ENCODE data around the gene IQSEC2. TPM values are rescaled to one million over a fixed set of nuclear protein-coding genes. Genes with fewer than 3 reads are reported as not detected.

IQSEC2 gene
- total RNA-seq, 1 donor from 2014 or later: 0.39 TPM

DNA sequence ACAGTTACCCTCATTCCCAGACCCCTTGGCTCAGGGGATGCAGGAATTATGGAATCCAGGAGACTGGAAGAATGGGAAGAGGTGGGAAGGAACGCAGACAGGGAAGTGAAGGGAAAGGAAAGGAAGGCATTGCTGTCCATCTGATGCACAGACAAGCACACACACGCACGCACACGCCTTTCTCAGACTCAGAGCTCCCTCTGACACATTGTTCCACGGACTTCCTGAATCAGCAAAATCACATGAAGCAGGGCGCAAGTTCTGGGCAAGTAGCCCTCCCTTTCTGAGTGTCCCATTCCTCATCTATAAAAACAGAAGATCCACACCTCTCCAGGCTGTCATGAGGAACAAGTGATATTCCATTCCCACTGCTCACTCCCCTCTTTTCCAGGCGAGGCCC, 13.2 kb downstream of the IQSEC2 start:
- no peak for DNase-seq (ENCODE audit: low read depth in 2 of 2)

DNA sequence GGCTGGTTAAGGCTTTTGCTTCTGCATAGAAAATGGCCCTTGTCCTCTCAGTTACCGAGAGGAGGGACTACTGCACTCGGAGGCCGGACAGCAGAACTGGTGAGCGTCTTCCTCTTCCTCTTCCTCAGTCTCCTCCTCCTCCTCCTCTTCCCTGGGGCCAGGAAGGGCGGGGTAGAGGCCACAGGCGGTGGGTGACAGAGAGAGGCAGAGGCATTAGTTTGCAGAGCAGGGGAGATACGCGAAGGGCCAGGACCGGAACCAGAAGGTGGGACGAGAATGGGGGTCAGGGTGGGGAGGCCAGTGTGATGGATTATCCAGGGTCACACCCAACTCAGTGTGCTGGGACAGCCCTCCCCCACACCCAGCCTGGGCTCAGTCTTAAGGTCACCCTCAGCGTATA, 14.5 kb downstream of the IQSEC2 start:
- no peak for DNase-seq (ENCODE audit: low read depth in 2 of 2)

DNA sequence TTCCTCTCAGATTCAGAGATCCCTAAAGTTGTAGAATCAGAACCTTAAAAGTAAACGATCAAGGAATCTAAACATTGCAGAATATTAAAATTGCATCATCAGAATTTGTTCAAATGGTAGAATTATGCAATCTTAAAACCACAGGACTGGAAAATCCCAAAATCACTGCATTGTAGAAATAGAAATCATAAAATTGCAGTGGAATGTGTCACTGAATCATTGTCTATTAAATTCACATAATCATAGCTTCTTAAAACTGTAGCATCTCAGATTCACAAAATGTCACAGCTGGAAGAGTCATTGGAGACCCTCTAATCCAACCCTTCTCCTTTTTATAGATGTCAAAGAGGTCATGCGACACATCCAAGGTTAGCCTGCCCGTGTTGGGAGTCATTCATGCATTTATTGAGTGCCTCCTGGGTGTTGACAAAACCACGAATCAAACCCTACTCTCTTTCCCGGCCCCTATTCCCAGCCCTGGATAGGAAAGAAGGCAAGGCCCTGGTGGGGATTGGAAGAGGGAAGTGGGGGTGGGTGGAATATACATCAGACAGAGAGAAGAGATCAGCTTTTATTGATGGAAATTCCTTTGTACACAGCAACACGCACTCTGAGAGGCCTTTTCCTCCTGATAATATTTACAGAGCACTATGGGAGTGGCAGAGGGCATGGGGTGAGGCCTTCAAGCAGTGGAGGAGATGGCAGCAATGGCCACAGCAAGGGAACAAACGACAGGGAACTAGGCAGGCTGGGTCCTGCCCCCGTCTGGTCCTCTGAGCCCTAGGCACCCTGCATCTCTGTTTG, 15.4 kb downstream of the IQSEC2 start:
- DNase-seq (ENCODE audit: low read depth in 2 of 2): no peak

DNA sequence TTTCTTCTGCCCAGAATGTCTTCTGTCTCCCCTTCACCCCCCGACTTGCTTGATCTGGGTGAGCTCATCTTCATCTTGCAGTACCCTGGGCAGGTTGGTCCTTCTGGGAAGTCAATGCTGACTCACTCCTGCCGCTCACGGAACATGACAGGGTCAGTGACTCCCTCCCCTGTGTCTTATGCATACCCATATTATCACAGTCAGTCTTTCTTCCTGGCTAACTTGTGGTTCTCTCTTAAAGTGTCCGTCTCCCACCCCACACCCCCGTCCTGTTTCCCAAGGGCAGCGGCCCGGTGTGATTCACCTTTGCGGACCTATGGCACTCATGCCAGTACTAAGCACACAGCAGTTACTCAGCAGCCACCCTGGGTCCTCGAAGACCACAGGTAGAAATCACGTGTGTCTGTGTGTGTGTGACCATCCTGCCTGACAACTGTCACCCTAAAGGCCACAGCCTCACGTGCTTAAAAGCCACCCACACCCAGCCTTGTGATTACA, 17.7 kb downstream of the IQSEC2 start:
- DNase-seq (ENCODE audit: low read depth in 2 of 2): peak in 1 of 2 donors; percentile 46

DNA sequence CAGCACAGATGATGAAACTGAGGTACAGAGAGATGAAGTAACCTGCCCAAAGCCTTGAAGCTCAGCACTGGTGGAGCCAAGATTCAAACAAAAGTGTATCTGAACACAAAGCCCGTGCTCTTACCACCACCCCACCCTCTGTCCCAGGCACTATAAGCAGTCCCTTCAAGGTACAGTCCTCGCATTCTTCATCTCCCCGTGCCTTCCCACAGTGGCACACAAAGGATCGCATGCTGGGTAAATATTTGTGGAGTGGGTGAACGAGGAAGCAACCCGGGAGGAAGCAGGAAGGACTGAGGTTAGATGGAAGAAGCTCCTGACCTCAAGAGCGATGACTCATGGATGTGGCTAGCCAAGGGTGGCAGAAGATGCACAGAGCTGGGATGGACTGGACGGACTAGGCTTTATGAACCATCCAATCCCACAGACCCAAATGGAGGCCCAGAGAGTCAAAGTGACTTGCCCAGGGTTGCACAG, 18.4 kb downstream of the IQSEC2 start:
- DNase-seq (ENCODE audit: low read depth in 2 of 2): peak in 1 of 2 donors; percentile 22

DNA sequence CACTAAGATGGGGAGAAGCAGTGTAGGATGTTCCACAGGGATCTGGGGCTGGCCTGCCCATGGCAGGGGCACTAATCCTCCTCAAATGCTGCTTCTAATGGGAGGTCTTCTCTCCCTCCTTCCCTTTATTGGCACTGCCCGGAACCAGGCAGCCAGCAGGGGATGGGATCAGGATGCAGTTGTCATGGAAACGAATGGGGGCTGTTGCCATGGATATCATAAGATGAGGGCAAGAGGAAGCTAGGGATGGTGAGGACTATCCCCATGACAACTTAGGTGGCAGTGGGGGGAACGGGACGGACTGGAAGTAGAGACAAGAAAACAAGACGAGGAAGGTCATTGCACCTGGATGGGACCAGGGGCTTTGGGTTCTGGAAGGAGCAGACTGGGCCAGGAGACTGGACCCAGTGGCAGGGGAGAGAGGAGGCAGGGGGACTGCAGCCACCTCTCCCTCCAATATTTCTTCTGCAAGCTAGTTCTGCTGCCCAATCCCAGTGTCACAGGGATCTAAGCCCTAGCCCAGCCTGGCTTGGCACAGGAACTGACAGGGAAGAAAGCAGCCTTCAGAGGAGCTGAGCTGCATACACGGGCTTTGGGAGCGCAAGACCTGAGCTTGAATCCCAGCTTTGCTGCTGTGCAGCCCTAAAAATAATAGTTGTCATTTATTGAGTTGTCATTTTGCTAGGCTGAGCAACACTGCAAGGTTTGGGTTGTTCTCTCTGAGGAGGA, 19.0 kb downstream of the IQSEC2 start:
- DNase-seq (ENCODE audit: low read depth in 2 of 2): no peak

DNA sequence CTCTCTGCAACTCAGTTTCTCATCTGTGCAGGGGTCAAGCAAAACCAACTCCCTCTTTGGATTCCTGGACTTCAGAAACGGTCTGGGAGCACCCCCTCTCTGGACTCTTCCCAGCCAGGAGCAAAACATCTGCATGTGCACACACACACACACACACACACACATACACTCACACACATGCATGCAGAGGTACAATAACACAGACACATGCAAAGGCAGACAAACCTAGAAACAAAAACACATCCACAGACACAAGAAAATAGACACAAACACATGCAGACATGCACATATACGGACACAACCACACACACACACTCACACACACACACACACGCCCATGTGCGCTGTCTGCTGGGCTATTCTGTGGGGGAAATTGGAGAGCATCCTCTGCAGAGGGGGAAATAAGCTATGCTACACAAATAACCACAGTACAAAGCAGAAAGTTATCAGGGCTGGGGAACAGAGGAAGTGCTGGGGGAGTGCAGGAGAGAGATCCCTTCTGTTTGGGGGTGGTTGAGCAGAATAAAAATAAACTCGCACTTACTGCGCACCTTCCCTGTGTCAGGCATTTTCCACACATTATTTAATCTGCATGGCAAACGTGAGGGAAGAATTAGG, 19.9 kb downstream of the IQSEC2 start:
- no peak for DNase-seq (ENCODE audit: low read depth in 2 of 2)

DNA sequence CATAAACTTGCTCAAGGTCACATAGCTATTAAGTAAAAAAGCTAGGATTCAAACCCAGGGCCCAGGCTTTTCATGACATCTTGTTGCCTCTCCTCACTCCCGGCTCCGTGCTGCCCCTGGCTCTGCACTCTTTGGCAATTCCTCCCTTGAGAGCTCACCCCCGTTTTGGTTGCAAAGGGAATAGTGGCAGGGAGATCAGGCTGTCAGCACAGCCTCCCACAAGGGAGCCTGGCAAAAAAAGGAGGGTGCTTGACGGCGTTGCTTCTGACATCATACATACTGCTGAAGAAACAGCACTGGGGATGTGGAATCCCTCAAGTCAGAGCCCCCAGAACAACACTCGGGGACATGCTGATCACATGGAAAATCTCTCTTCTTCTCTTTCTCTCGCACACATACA, 20.5 kb downstream of the IQSEC2 start:
- no peak for DNase-seq (ENCODE audit: low read depth in 2 of 2)

DNA sequence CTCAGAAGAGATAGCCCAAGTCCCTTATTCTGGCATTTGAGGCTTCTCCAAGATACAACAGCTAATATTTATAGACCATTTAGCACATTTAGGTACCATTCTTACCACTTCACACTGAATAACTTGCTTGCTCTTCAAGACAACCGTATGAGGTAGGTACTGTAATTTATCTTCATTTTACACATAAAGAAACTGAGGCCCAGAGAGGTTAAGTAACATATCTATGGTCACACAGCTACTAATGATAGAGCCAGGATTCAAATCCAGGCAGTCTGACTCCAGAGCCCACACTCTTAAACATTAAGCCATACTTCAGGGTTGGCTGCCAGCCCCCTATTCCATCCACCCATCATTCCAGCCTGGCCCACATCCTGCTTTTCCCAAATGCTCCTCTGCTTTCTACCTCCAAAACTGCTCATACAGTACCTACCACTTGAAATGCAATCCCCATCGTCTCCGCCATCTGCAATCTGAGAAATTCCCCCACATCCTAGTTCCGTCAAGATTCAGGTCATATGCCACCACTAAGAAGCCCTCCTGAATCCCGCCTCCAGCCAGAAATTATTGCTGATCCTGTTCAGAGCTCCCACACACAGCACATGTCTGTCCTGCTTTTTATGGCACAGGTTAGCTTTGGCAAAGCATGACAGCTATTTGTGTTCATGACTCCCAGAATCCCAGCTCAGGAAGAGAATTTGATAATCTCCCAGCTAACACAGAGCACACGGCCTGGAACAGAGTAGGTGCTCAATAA, 23.5 kb downstream of the IQSEC2 start:
- no peak for DNase-seq (ENCODE audit: low read depth in 2 of 2)

DNA sequence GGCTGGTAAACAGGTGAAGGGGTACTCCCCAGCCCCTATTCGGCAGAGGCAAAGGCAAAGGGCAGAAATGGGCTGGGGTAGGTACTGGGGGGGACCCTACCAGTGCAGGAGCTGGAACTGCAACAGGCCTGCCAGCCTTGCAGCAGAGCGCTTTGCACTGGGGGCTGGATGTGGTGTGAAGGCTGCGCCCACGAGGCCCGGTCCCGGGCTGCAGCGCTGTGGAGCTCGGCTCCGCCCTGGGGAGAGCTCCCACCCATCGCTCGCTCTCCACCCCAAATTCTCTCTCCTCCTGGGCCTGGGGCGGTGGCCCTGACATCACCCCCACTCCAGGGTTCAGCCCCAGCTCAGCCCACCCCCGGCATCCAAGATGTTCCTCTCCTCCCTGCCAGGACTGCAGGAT, 24.2 kb downstream of the IQSEC2 start:
- no peak for DNase-seq (ENCODE audit: low read depth in 2 of 2)

DNA sequence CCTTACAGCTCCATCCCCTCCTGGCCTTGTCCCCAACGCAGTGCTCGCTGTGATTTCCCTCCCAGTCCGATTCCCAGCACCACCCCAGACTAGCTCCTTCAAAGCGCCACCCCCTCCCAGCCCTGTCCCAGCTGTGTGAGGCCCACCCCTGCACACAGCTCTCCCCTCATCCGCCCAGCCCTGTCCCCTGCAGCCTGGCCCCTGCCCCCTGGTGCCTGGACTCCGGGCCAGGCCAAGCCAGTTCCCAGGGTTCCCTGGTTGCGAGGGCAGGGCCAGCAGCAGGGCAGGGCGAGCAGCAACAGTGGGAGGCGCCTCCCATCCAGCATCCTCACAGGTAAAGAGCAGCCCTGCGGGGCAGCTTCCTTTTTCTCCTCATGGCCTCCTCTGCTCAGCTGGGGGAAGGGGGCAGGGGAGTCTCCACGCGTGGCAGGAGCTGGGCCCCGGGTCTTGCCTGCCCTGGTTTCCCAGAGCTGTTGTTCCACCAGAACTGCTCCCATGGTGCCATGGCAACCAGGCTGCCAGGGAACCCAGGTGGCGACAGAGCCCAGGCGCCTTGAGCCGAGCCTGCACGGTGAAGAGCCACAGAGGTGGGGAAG, 24.8 kb downstream of the IQSEC2 start:
- no peak for DNase-seq (ENCODE audit: low read depth in 2 of 2)

DNA sequence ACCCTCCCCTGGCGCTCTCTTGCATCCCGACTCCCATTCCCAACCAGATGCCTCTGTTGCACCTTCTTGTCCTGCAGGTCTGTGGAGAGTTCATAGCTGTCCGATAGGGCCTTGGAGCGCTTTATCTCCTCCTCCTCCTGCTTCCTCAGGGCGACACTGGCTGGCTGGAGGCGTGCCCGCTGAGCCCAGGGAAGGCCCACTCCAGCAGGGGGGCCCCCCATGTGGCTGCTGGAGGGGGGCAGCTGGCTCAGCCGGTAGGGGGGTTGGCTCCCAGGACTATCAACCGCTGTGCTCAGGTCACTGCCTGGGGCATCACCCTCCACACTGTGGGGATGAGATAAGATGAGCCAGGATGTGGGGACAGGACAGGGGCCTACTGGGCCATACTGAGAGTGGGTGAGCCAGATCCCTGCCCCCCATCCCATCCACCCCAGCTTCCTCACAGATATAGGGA, 25.6 kb downstream of the IQSEC2 start:
- DNase-seq (ENCODE audit: low read depth in 2 of 2): no peak

DNA sequence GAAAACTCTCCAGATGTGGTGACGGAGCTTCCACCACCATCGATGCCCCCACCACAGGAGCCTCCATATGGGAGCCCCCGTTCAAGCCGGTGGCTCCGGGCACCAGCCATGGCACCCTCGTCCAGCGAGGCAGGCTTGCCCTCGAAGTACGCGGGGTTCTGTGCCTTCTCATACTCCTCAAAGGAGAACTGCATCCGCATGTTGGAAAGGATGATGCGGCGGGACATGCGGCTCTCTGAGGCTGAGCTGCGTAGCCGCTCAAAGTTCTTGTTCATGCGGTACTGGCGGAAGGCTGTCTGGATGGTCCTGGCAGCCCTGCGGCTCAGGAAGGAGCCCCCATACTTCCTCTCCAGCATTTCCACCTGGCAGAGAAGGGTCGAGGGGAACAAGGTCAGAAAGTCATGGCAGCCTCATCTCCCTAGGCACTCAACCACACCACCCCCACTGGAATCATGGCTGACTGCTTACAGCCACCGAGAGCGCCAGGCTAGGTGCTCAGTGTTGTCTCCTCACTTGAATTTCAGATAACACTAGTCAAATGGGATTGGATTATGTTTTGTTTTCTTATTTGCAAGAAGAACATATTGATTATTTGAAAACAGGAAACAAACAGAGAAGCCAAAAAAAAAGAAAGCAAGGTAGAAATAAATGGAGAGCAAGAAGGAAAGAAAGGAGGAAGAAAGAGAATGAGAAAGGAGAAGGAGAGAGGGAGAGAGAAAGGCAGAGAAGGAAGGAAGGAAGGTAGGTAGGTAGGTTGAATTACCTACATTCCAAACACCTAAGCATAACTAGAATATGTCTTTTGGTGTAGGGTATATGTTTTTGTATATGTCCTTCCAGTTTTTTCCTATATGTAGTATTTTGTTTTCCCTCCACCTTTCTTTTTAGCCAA, 26.6 kb downstream of the IQSEC2 start:
- no peak for DNase-seq (ENCODE audit: low read depth in 2 of 2)

DNA sequence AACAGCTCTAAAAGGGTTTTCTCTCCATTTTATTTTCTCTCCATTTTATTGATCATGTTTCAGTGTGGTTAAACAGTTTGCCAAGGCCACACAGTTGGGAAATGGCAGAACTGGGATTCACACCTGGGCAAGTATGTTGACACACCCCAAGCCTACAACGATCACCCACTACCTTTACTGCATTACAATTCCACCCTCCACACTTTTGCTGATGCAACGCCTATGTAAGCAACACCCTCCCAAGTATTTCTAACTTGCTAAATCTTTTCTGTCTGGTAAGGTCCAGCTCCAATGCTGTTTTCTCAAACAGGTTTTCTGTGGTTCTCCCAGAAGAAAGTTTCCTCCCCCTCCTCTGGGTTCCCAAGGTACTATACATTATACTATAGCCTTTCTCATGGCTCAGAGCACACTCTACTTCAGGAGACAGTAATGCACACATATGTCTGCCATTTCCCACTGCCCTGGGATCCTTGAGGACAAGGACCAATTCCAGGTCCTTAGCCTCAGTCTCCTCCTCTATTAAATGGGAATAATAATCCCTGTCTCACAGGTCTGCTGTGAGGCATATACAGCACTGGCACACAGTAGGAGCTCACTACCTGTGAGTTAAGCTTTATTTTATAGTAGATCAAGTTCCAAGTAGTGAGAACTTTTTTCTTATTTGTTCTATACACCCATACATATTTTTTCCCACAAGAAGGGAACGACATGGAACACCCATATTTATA, 27.9 kb downstream of the IQSEC2 start:
- no peak for DNase-seq (ENCODE audit: low read depth in 2 of 2)

DNA sequence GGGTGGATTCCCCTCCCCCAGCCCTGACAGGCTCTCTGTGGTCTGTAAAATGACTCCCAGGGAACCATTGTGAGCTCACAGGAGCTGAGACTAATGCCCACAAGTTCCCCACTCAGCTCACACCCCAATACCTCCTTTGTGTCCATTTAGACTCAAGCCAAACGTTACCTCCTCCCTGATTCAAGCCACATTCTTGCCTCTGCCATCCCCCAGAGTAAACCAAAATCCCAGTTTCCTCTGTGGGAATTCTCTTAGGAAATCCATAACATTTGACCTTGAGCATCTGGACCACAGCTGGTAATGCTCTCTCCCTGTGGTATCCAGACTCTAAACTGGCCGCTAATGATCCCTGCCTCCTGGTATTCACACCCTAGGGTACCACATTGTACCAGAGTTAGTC, 30.1 kb downstream of the IQSEC2 start:
- DNase-seq (ENCODE audit: low read depth in 2 of 2): no peak

DNA sequence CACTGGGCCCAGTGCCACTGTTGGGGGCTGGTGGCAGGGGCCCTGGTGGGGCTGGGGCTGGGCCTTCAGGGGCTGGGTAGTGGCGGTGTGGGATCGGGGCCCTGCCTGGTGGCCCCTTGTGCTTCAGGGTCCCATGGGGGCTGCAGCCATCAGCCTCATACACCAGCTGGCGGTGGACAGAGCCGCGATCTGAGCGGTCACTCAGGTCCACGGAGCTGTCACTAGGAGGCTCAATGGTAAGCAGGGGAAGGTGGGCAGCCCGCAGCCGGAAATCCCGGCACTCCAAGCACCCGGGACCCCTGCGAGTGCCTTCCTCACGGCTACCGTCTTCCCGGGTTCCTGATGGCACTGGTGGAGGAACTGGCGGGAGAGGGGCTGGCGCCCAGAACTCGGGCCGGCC, 30.8 kb downstream of the IQSEC2 start:
- DNase-seq (ENCODE audit: low read depth in 2 of 2): no peak

DNA sequence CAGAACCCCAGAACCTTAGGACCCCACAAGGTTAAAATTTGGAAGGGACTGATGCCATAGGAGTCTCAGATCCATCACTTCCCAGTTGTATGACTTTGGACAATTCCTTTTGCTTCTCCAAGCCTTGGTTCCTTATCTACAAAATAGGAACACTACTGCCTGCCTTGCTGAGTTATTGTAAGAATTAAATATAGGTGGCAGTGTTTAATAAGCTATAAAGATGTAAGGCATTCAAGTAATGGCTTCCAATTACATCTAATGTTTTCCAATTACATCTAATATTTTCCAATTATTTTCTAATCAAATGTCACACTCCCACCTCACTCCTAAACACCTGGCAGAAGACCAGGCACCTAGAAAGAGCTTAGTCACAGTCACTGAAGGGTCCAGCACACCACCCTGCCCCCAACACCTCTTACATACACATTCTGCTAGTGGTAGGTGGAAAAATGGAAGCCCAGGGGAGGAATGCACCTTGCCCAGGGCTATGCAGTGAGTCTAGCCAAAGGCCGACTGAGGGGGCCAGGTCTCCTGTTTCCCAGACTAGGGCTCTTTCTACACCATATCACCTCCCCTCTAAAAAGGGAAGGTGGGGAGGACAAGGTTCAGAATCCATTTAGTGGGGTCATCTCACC, 31.9 kb downstream of the IQSEC2 start:
- no peak for DNase-seq (ENCODE audit: low read depth in 2 of 2)

DNA sequence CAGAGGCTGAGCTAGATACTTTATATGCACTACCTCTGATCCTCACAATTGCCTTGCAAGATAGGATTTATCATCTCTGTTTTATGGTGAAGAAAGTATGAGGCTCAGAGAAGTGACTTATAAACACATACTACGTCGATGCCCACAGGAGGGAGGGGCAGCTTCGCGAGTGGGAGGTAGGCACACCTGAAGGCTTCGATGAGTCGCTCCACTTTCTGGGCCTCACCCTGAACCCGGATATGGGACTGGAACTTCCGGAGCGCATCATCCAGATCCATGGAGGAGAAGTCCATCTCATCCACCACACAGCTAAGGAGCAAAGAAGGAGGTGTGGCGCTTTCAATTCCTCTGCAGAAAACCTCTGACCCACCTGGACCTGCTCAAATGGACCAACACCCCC, 33.5 kb downstream of the IQSEC2 start:
- no peak for DNase-seq (ENCODE audit: low read depth in 2 of 2)

DNA sequence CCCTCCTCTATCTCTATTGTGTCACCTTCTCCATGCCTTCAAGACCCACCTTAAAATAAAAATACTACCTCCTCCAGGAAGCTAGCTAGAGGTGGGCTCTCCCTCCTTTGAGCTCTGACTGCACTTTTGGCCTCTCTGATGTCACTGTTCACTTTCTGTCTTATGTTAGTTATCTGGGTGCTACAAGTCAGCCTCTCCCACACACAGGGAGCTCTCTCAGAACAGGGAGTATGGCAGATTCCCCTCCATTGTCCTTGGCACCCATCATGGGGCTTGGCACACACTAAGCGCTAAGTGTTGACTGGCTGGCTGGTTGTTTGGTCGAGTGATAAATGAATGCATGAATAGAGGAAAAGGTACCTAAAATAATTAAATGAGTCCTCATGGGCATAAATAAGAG, 35.2 kb downstream of the IQSEC2 start:
- no peak for DNase-seq (ENCODE audit: low read depth in 2 of 2)
